Erythroblast (primary cell): ENCODE data around the gene TXLNB.

Source experiments
- GATA1 ChIP-seq: IDR thresholded peaks from 2 replicates; pipeline ENCODE4 v1.6.1; 2011; ENCODE audit warnings: low read depth, mild to moderate bottlenecking, control low read depth, low read length, moderate library complexity
- POLR2A ChIP-seq: IDR thresholded peaks from 2 replicates; pipeline ENCODE4 v1.6.1; 2011; ENCODE audit warnings: mild to moderate bottlenecking, low read length

DNA sequence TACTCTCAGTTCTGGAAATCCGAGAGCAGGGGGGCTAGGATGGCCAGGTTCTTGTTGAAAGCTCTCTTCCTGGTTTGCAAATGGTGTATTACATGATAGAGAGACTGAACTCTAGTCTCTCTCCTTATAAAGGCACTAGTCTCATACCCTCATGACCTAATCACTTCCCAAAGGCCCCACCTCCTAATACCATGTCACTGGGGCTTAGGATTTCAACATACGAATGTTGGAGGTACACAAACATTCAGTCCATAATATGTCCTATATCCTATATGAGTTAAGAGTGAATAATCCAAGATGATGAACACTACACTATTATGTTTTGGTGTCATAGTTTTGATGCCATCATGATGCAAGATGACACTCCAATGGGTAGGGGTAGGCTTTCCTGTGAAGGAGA lies 20.0 kb upstream of the TXLNB start:
- no peak for TF ChIP-seq POLR2A
- TF ChIP-seq GATA1 = no peak
